ENCODE measurements around the gene STIMATE. TPM values are rescaled to one million over a fixed set of nuclear protein-coding genes. Genes with fewer than 3 reads are reported as not detected.

Gene STIMATE
- total RNA-seq, 2 donors from 2014 or later = 20.3 to 23.7 TPM

GRCh38 chr3:52930748-52931147 lies 33.4 kb upstream of the STIMATE start:
- H3K4me1 Mint-ChIP-seq = no peaks in the 10 kb centered on the region
- no peaks in the 10 kb centered on the region for H3K27me3 Mint-ChIP-seq (ENCODE audit: insufficient read depth)
- Histone ChIP-seq H3K9ac (ENCODE audit: extremely low read depth, low read length, poor library complexity, severe bottlenecking) (no peak overlapping the region), H3K9me3 (ENCODE audit: control insufficient read depth, low read length) (no peaks in the 10 kb centered on the region), H3K27ac (ENCODE audit: low read depth, low read length) (no peak overlapping the region), H3K27me3 (ENCODE audit: control insufficient read depth, insufficient read depth, low read length, poor library complexity, severe bottlenecking) (no peaks in the 10 kb centered on the region), H3K36me3 (ENCODE audit: control insufficient read depth, insufficient read depth, low read length) (no peaks in the 10 kb centered on the region), H3K4me3 (ENCODE audit: low read length) (no peak overlapping the region), H3K4me1 (ENCODE audit: control insufficient read depth, insufficient read depth, low read length) (no peaks in the 10 kb centered on the region)
- DNase-seq = no peak
- no peaks in the 10 kb centered on the region for H3K9me3 Mint-ChIP-seq
- H3K27ac Mint-ChIP-seq = no peak overlapping the region
- no peak overlapping the region for H3K4me3 Mint-ChIP-seq
- TF ChIP-seq CTCF (conservative IDR thresholded peaks at IDR 0.05) = no peak
- peaks cover 6% of the 10 kb centered on the region for H3K36me3 Mint-ChIP-seq (ENCODE audit: low read depth)
- 98 to 100% methylated on average over 1 to 3 of the region's 3 CpGs for WGBS, 2 experiments (ENCODE audit: insufficient coverage in 1 of 2, insufficient read length in 1 of 2)

- peaks cover 1% of the 10 kb centered on the region for H3K4me1 Mint-ChIP-seq
- H3K4me3 Mint-ChIP-seq = no peak overlapping the region
- DNase-seq = no peak
- Histone ChIP-seq H3K27me3 (ENCODE audit: control insufficient read depth, insufficient read depth, low read length, poor library complexity, severe bottlenecking) (no peaks in the 10 kb centered on the region), H3K9me3 (ENCODE audit: control insufficient read depth, low read length) (no peaks in the 10 kb centered on the region), H3K9ac (ENCODE audit: extremely low read depth, low read length, poor library complexity, severe bottlenecking) (no peak overlapping the region), H3K4me3 (ENCODE audit: low read length) (no peak overlapping the region), H3K27ac (ENCODE audit: low read depth, low read length) (no peak overlapping the region), H3K36me3 (ENCODE audit: control insufficient read depth, insufficient read depth, low read length) (no peaks in the 10 kb centered on the region), H3K4me1 (ENCODE audit: control insufficient read depth, insufficient read depth, low read length) (no peaks in the 10 kb centered on the region)
- WGBS, 2 experiments (ENCODE audit: insufficient coverage in 1 of 2, insufficient read length in 1 of 2) = 89 to 100% methylated on average over 2 of the region's 2 CpGs
- no peaks in the 10 kb centered on the region for H3K9me3 Mint-ChIP-seq
- no peaks in the 10 kb centered on the region for H3K27me3 Mint-ChIP-seq (ENCODE audit: insufficient read depth)
- H3K36me3 Mint-ChIP-seq (ENCODE audit: low read depth) = peaks cover 10% of the 10 kb centered on the region
- no peak for TF ChIP-seq CTCF (conservative IDR thresholded peaks at IDR 0.05)
- no peak overlapping the region for H3K27ac Mint-ChIP-seq
Measured at GRCh38 chr3:52926554-52926953, 29.2 kb upstream of the STIMATE start.

- Mint-ChIP-seq H3K9me3 (no peaks in the 10 kb centered on the region), H3K36me3 (ENCODE audit: low read depth) (peaks cover 10% of the 10 kb centered on the region), H3K27ac (no peak overlapping the region), H3K4me1 (peaks cover 2% of the 10 kb centered on the region), H3K27me3 (ENCODE audit: insufficient read depth) (no peaks in the 10 kb centered on the region), H3K4me3 (no peak overlapping the region)
- DNase-seq = no peak
- Histone ChIP-seq H3K9me3 (ENCODE audit: control insufficient read depth, low read length) (no peaks in the 10 kb centered on the region), H3K27me3 (ENCODE audit: control insufficient read depth, insufficient read depth, low read length, poor library complexity, severe bottlenecking) (no peaks in the 10 kb centered on the region), H3K36me3 (ENCODE audit: control insufficient read depth, insufficient read depth, low read length) (peaks cover 8% of the 10 kb centered on the region), H3K27ac (ENCODE audit: low read depth, low read length) (no peak overlapping the region), H3K4me3 (ENCODE audit: low read length) (no peak overlapping the region), H3K9ac (ENCODE audit: extremely low read depth, low read length, poor library complexity, severe bottlenecking) (no peak overlapping the region), H3K4me1 (ENCODE audit: control insufficient read depth, insufficient read depth, low read length) (no peaks in the 10 kb centered on the region)
- WGBS, 2 experiments (ENCODE audit: insufficient coverage in 1 of 2, insufficient read length in 1 of 2) = 85 to 90% methylated on average over 4 to 6 of the region's 6 CpGs
- no peak for TF ChIP-seq CTCF (conservative IDR thresholded peaks at IDR 0.05)
Measured at GRCh38 chr3:52925405-52926313, 28.3 kb upstream of the STIMATE start.
